Natural killer cell (primary cell): ENCODE data around the gene EIF3B. TPM values are rescaled to one million over a fixed set of nuclear protein-coding genes. Genes with fewer than 3 reads are reported as not detected.

Experiments used
- ATAC-seq, 3 donors: fragments of 150-1000 bp in 2 of 3; fragments of 200-7000 bp in 1 of 3; cut with Tn5 transposase; 1 replicate in 1 of 3; 2 replicates in 2 of 3; pipeline ENCODE4 v1.10.0; 2021; ENCODE audit warnings: mild to moderate bottlenecking in 2 of 3, moderate library complexity in 2 of 3
- DNase-seq, 2 donors: peaks; one replicate each; pipeline versions ENCODE4 v3.0.0 to v3.0.0-alpha.2; 2013 to 2021; ENCODE audit warnings: mixed read lengths in 1 of 2
- H3K27ac ChIP-seq: one replicate; pipeline ENCODE4 v1.5.1; 2013; ENCODE audit warnings: mild to moderate bottlenecking, low read length
- H3K27me3 ChIP-seq: one replicate; pipeline ENCODE4 v1.6.1; 2013; ENCODE audit warnings: low read length; ENCODE audit not compliant: control insufficient read depth, insufficient read depth
- H3K36me3 ChIP-seq: one replicate; pipeline ENCODE4 v1.6.1; 2013; ENCODE audit warnings: low read length; ENCODE audit not compliant: control insufficient read depth, insufficient read depth
- H3K4me1 ChIP-seq: one replicate; pipeline ENCODE4 v1.6.1; 2013; ENCODE audit warnings: low read length; ENCODE audit not compliant: control insufficient read depth, insufficient read depth
- H3K4me3 ChIP-seq: one replicate; pipeline ENCODE4 v1.5.1; 2013; ENCODE audit warnings: low read length
- H3K9me3 ChIP-seq: one replicate; pipeline ENCODE4 v1.6.1; 2013; ENCODE audit warnings: low read length; ENCODE audit not compliant: control insufficient read depth, insufficient read depth
- H3K27ac Mint-ChIP-seq, 2 donors: one replicate each; pipeline ENCODE4 v1.8.0; 2022; ENCODE audit warnings: mild to moderate bottlenecking in 2 of 2, mixed read lengths in 2 of 2, moderate library complexity in 1 of 2
- H3K27me3 Mint-ChIP-seq, 2 donors: one replicate each; pipeline ENCODE4 v1.8.0; 2022; ENCODE audit warnings: low read depth in 2 of 2, mixed read lengths in 2 of 2
- H3K36me3 Mint-ChIP-seq: one replicate; pipeline ENCODE4 v1.8.0; 2022; ENCODE audit warnings: mixed read lengths
- H3K4me1 Mint-ChIP-seq, 2 donors: one replicate each; pipeline ENCODE4 v1.8.0; 2022; ENCODE audit warnings: mixed read lengths in 2 of 2
- H3K4me3 Mint-ChIP-seq: one replicate; pipeline ENCODE4 v1.8.0; 2022; ENCODE audit warnings: mild to moderate bottlenecking, moderate library complexity, mixed read lengths
- H3K9me3 Mint-ChIP-seq, 2 donors: one replicate each; pipeline ENCODE4 v1.8.0; 2022; ENCODE audit warnings: mixed read lengths in 2 of 2
- CTCF ChIP-seq: fragments of 200-600 bp; IDR thresholded peaks from one replicate; pipeline ENCODE4 v1.8.0; 2022; ENCODE audit warnings: antibody characterized with exemption
- WGBS: methylation state at CpG from one replicate; pipeline ENCODE4 v1.1.7; 2013; ENCODE audit warnings: missing lambda C conversion rate; ENCODE audit not compliant: insufficient coverage; 5-methylcytosine and 5-hydroxymethylcytosine counted together
- intact Hi-C: fragments of 100-400 bp; cut with micrococcal nuclease; formaldehyde crosslinking; loops from one replicate; pipeline ENCODE4 v1.14.2; 2022
- total RNA-seq, 4 donors: library from RNA; stranded (reverse); fragments of 120-200 nt in 1 of 4; gene quantifications; one replicate each; pipeline versions ENCODE4 v1.2.3 to v1.2.4, GENCODE V29; 2013 to 2022

Gene EIF3B
- total RNA-seq, 3 donors from 2014 or later (not counting 1 experiment from before 2014, with no cell fraction given): 194 to 219 (median 197) TPM

DNA sequence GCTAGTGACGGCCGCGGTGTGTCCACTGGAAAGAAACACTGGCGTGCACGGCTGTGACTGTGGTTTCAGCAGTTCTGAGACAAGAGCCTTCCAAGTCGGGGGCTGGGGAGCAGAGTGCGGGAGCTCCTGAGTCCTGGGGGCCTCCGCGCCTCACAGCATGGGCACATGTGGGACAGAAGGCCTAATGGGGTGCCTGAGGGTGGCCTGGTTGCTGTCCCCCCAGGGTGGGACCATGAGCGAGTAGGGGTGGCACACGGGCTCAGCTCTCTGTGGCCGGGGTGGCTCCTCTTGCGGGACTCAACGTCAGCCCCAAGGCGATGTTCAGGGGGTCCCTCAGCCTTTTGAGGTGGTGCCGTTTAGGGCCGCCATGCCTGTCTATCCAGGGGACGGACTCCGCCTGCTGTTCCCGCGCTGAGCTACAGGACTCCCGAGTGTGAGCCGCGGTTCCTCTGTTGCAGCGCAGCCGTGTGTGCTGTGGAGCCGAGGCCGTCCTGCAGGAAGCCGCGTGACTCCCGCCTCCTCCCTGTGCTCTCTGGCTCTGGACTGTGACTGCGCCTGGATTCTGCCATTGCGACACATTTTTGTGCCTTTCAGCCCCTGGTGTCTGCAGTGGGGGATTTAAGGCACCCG lies 25.3 kb downstream of the EIF3B start:
- H3K4me1 ChIP-seq: no peaks in the 10 kb centered on the region
- H3K36me3 Mint-ChIP-seq: peaks cover 22% of the 10 kb centered on the region
- H3K4me3 Mint-ChIP-seq: no peak overlapping the region
- no peaks in the 10 kb centered on the region for H3K27me3 Mint-ChIP-seq
- 94% methylated on average over 34 of the region's 34 CpGs for WGBS
- H3K9me3 Mint-ChIP-seq: no peaks in the 10 kb centered on the region
- DNase-seq (no peak), ATAC-seq (no peak)
- no peaks in the 10 kb centered on the region for H3K27me3 ChIP-seq
- intact Hi-C loops: loop anchor here (10.0 kb wide), 1 partner anchor 55 kb away; no protein-coding TSS in a partner anchor
- no peak overlapping the region for H3K4me3 ChIP-seq
- peaks cover 64% of the 10 kb centered on the region for H3K36me3 ChIP-seq
- H3K27ac Mint-ChIP-seq: peak overlapping the region; percentile 44 to 50
- no peak for TF ChIP-seq CTCF
- H3K9me3 ChIP-seq: no peaks in the 10 kb centered on the region
- peaks cover 8 to 23% of the 10 kb centered on the region in 2 donors for H3K4me1 Mint-ChIP-seq
- no peak overlapping the region for H3K27ac ChIP-seq

GRCh38 chr7:2380461-2380860 lies 25.8 kb downstream of the EIF3B start:
- ATAC-seq (no peak), DNase-seq (no peak)
- H3K27me3 Mint-ChIP-seq: no peaks in the 10 kb centered on the region
- no peak overlapping the region for H3K27ac Mint-ChIP-seq
- TF ChIP-seq CTCF: no peak
- H3K27ac ChIP-seq: no peak overlapping the region
- intact Hi-C loops: loop anchor here (10.0 kb wide), 1 partner anchor 54 kb away; no protein-coding TSS in a partner anchor
- no peak overlapping the region for H3K4me3 ChIP-seq
- H3K4me1 ChIP-seq: no peaks in the 10 kb centered on the region
- H3K36me3 Mint-ChIP-seq: peaks cover 17% of the 10 kb centered on the region
- peaks cover 8 to 20% of the 10 kb centered on the region in 2 donors for H3K4me1 Mint-ChIP-seq
- H3K27me3 ChIP-seq: no peaks in the 10 kb centered on the region
- 94% methylated on average over 23 of the region's 23 CpGs for WGBS
- H3K9me3 Mint-ChIP-seq: no peaks in the 10 kb centered on the region
- no peaks in the 10 kb centered on the region for H3K9me3 ChIP-seq
- H3K4me3 Mint-ChIP-seq: no peak overlapping the region
- peaks cover 59% of the 10 kb centered on the region for H3K36me3 ChIP-seq

- DNase-seq (no peak), ATAC-seq (no peak)
- H3K4me3 Mint-ChIP-seq: no peak overlapping the region
- H3K4me1 Mint-ChIP-seq: peaks cover 8 to 18% of the 10 kb centered on the region in 2 donors
- H3K27ac Mint-ChIP-seq: no peak overlapping the region
- H3K27ac ChIP-seq: no peak overlapping the region
- no peak for TF ChIP-seq CTCF
- peaks cover 51% of the 10 kb centered on the region for H3K36me3 ChIP-seq
- H3K36me3 Mint-ChIP-seq: peaks cover 14% of the 10 kb centered on the region
- H3K9me3 ChIP-seq: no peaks in the 10 kb centered on the region
- 71% methylated on average over 5 of the region's 5 CpGs for WGBS
- H3K27me3 Mint-ChIP-seq: no peaks in the 10 kb centered on the region
- no peaks in the 10 kb centered on the region for H3K27me3 ChIP-seq
- intact Hi-C loops: loop anchor here (10.0 kb wide), 1 partner anchor 54 kb away; no protein-coding TSS in a partner anchor
- no peak overlapping the region for H3K4me3 ChIP-seq
- H3K4me1 ChIP-seq: no peaks in the 10 kb centered on the region
- no peaks in the 10 kb centered on the region for H3K9me3 Mint-ChIP-seq
Measured at GRCh38 chr7:2381227-2381626, 26.6 kb downstream of the EIF3B start.
